ENCODE measurements around the gene AIG1. TPM values are rescaled to one million over a fixed set of nuclear protein-coding genes. Genes with fewer than 3 reads are reported as not detected.
"Not testable (repeated sequence)": the region's sequence is repeated elsewhere in the genome, so short reads cannot be mapped to it uniquely, and the experiment has no call there.

The AIG1 gene
- total RNA-seq, 1 experiment from 2014 or later = 63.6 TPM

GRCh38 chr6:143058987-143059386 is 1.7 kb upstream of the AIG1 start:
- peak; percentile 7 for DNase-seq (ENCODE audit: low spot score)

GRCh38 chr6:143059663-143060353 is 881 bp upstream of the AIG1 start:
- peak; percentile 89 for DNase-seq (ENCODE audit: low spot score)

DNA sequence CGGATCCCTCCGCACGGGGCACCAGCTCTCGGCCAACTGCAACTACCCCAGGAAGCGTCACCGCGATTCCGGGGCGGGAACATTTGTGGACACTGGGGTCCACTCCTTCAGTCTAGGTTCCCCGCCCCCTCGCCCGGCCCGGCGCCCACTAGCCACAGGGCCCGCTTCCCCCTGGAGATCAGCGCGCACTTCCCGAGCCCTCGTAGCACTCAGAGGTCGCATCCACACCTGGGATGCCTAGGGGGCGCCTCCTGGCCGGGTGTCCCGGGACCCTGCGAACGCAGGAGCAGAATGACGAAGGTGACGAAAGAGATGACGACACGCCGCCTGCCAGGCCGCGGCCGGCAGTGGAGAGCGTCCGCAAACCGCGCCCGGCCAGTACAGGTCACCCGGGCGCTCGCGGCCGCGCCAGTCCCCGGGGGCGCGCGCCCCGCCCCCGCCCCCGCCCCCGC is 309 bp upstream of the AIG1 start:
- peak; percentile 72 for DNase-seq (ENCODE audit: low spot score)

DNA sequence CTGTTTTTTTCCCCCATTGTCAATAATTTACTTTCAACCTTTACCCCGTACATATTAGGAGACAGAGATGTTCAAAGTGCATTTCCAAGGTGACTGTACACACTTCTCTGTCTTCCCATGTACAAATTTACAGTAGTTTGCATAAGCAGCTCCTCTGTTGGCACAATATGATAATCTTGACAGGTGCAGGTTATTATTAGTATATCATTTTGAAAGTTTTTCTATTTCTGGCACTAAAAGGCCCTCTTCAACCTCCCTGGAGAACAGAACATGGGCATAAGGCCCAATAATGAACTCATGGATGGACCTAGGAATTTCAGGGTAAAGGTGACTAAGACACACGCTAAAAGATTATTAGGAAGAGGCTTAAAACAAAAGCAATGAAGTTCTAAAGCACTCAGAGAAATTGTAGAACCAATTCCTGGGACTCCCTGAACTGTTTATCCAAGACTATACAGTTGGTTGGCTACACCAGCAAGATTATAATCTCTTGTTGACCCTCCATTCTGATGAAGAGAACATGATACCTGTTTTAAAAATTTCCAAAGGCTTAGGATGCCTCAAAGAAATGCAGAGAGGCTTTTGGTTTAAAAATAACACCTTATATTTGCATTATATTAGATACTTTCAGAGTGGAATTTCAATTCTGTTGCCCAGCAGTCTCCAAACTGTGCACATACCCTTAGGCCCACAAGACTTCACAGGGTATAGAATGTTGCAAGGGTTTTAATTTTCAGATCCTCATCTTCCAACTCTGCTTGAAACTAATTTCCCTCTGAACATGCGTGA is 1.1 kb downstream of the AIG1 start:
- DNase-seq (ENCODE audit: low spot score) = no peak

- no peak for DNase-seq (ENCODE audit: low spot score)
These were observed 1.9 kb downstream of the AIG1 start for GRCh38 chr6:143062551-143062950.

DNA sequence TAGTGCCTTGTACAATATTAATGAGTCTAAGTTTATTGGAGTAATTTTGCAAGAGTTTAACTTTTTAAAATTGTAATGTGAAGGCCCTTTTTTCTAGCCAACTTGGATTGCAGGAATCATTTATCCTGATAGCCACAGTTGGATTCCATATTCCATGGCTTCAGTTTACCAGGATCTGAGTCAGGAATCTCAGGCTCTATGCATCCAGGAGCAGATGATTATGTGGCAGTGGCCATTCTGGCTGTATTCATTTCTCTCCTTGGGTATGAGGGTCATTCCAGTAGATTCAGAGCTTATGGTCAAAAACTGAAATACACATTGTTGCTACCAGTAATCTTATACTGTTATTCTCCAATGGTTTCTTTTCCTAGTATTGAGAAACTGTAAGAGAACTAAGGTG is 2.9 kb downstream of the AIG1 start:
- no peak for DNase-seq (ENCODE audit: low spot score)

GRCh38 chr6:143064271-143064670 is 3.6 kb downstream of the AIG1 start:
- DNase-seq (ENCODE audit: low spot score) = no peak

DNA sequence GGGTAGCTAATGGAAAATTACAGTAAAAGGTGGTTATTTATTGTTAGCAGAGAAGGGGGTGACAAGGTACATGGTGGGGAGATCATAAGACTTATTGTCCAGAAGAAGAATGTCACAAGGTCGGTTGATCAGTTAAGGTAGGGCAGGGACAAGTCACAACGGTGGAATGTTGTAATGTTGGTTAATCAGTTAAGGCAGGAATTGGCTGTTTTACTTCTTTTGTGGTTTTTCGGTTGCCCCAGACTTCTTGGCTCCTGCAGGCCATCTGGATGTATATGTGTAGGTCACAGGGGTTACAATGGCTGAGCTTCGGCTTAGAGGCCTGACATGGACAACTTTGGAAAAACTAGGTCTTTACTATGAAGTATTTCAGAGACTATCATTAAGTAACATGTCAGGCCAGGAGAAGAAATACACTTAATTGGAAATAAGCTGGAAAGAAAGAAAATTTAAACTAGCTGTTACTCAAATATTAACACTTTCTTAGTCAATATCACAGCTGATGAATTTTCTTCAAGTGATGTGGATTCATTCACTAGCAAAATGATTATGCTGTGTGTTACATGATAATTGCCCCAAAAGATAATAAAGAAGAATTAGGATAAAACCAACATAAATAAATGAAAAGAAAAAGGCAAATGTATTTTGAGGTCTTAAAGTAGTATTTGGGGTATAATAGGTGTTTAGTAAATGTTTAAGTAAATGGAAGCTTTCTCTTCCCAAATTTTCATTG is 4.4 kb downstream of the AIG1 start:
- peak; percentile 8 for DNase-seq (ENCODE audit: low spot score)

DNA sequence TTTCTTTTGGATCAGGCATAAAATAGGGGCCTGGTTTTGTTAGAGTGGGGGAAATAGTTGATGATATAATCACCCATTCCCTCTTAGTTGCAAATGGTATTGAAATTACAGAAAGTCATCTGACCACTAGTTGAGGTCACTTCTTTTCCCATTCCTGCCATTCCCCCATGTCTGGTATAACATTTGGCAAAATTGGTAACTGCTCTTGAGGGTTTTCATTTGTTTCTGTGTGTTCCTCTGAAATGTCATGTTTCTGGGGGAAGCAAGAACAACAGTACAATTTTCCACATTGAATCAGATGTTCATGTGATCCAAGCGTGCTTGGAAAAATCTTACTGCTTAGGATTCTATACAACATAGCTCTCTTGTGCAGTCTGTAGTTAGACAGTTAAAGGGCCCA is 7.3 kb downstream of the AIG1 start:
- no peak for DNase-seq (ENCODE audit: low spot score)

DNA sequence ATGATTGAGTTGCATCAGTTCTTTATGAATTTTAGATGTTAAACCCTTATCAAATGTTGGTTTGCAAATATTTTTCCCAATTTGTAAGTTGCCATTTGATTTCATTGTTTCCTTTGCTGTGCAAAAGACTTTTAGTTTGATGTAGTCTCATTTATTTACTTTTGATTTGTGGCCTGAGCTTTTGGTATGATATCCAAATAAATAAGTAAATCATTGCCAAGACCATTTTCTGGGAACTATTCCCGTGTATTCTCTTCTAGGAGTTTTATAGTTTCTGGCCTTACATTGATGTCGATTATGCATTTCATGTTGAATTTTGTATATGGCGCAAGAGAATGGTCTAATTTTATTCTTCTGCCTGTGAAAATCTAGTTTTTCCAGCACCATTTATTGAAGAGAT is 13.4 kb downstream of the AIG1 start:
- no peak for DNase-seq (ENCODE audit: low spot score)

- no peak for DNase-seq (ENCODE audit: low spot score)
These were observed 14.1 kb downstream of the AIG1 start for GRCh38 chr6:143074670-143075318.

DNA sequence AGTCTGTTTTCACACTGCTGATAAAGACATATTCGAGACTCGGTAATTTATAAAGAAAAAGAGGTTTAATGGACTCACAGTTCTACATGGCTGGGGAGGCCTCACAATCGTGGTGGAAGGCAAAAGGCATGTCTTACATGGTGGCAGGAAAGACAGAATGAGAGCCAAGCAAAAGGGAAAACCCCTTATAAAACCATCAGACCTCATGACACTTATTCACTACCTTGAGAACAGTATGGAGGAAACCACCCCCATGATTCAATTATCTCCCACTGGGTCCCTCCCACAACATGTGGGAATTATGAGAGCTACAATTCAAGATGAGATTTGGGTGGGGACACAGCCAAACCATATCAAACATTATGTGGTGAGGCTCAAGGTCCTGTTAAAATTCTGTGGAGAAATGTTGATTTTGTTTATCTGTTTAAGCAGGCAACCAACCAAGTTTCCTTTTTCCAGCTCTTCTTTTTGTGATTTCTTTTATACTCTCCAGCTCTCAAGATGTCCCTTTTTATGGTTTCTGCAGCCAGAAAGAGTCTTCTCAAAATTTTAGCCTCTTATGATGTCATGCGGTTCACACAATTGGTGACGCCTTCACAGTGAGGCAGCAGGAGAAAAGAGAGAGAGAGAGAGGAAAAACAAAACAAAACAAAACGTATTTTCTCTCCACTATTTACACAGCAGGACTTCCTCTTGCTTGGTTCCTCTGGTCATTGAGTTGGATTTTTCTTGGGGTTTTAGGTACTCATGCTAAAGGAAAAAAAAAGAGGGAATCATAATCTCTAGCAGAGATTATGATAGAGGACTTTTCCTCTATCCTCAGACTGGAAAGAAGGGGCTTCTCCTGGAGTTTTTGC is 18.0 kb downstream of the AIG1 start:
- no peak for DNase-seq (ENCODE audit: low spot score)

- DNase-seq (ENCODE audit: low spot score) = no peak
These were observed 18.6 kb downstream of the AIG1 start for GRCh38 chr6:143079325-143079640.

DNA sequence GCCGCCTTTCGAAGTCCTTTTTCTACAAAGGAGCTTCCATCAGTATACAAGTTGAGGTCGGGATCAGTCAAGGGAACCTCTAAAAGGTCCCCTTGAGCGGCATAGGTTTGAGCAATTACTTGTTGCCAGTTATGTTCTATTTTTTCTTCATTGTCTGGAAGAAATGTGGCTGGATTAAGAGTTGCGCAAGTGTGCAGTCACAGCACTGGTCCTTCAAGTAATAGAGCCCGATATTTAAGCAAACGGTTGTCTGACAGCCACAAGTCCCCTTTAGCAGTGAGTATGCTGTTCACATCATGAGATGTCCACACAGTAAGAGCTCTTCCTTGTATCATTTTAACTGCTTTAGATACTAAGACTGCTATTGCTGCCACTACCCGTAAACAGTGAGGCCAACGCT is 21.6 kb downstream of the AIG1 start:
- DNase-seq (ENCODE audit: low spot score) = not testable (repeated sequence)

GRCh38 chr6:143084019-143084418 is 23.3 kb downstream of the AIG1 start:
- DNase-seq (ENCODE audit: low spot score) = not testable (repeated sequence)

GRCh38 chr6:143087335-143087734 is 26.6 kb downstream of the AIG1 start:
- DNase-seq (ENCODE audit: low spot score) = not testable (repeated sequence)

DNA sequence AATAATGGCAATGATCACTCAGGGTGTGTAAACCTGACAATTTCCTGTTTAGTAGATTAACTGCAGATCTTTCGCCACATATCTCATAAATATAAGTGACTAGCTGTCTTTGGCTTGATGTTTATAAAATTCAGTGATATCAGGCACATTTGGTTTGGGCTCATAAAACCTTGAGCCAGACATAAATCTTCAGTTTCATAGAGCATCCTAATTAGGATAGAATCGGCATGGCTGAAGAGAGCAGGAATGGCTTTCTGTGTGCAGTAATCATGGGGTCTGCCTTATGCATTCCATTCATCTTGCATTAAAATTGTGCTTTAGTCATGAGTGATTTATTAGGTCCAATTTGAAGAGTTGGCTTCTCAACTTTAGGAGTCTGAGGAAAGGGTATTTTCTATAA is 27.2 kb downstream of the AIG1 start:
- DNase-seq (ENCODE audit: low spot score) = no peak

DNA sequence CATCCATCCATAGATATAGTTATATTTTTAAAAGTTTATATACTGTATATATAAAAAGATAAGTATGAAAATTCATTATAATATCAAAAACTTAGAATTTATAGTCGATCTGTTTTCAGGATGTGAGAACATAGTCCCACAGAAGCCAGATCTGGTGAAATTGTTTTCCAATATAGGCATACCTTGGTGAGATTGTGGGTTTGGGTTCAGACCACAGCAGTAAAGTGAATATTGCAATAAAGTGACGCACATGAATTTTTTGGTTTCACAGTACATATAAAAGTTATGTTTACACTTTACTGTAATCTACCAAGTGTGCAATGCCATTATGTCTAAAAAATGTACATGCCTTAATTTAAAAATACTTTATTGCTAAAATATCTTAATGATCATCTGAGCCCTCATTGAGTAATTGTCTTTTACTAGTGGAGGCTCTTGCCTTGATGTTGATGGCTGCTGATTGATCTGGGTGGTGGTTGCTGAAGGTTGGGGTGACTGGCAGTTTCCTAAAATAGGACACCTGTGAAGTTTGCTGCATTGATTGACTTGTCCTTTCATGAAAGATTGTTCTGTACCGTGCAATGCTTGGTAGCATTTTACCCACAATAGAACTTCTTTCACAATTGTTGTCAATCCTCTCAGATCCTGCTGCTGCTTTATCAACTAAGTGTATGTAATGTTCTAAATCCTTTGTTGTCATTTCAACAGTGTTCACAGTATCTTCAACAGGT is 29.8 kb downstream of the AIG1 start:
- no peak for DNase-seq (ENCODE audit: low spot score)

DNA sequence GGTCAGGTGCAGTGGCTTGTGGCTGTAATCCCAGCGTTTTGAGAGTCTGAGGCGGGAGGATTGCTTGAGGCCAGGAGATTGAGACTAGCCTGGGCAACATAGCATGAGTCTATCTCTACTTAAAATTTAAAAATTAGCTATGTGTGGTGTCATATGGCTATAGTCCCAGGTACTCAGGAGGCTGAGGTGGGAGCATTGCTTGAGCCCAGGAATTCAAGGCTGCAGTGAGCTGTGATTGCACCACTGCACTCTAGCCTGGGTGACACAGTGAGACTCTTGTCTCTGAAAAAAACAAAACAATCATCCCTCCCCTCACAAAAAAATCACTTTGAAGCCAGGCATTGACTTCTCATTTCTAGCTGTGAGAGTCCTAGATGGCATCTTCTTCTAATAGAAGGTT is 32.1 kb downstream of the AIG1 start:
- DNase-seq (ENCODE audit: low spot score) = no peak

GRCh38 chr6:143093290-143093689 is 32.6 kb downstream of the AIG1 start:
- DNase-seq (ENCODE audit: low spot score) = no peak

- no peak for DNase-seq (ENCODE audit: low spot score)
These were observed 35.7 kb downstream of the AIG1 start for GRCh38 chr6:143096403-143096802.

All from H4 (cell line).